Left lung (tissue), 10 donors: ENCODE results near the gene VCAN. TPM values are rescaled to one million over a fixed set of nuclear protein-coding genes. Genes with fewer than 3 reads are reported as not detected.

Source experiments
- ATAC-seq: fragments of 200-7000 bp; cut with Tn5 transposase; one replicate; pipeline ENCODE4 v1.9.1; 2020; ENCODE audit warnings: moderate library complexity
- DNase-seq, 4 donors: peaks; one replicate each; pipeline ENCODE4 v3.0.0-alpha.2; 2013 to 2020
- H3K27ac ChIP-seq, 2 donors: fragments of 200-600 bp; sonication (generic) in 1 of 2; one replicate each; pipeline versions ENCODE4 v1.5.0 to v1.8.0; 2020 to 2021
- H3K27me3 ChIP-seq, 2 donors: fragments of 200-600 bp; sonication (generic) in 1 of 2; one replicate each; pipeline versions ENCODE4 v1.5.0 to v1.8.0; 2020 to 2021
- H3K36me3 ChIP-seq, 2 donors: fragments of 200-600 bp; sonication (generic) in 1 of 2; one replicate each; pipeline versions ENCODE4 v1.5.0 to v1.8.0; 2020 to 2021
- H3K4me1 ChIP-seq, 2 donors: fragments of 200-600 bp; one replicate each; pipeline ENCODE4 v1.8.0; 2021
- H3K4me3 ChIP-seq, 2 donors: fragments of 200-600 bp; sonication (generic) in 1 of 2; one replicate each; pipeline versions ENCODE4 v1.5.0 to v1.8.0; 2020 to 2021; ENCODE audit warnings: mild to moderate bottlenecking in 1 of 2
- H3K9me3 ChIP-seq, 2 donors: fragments of 200-600 bp; sonication (generic) in 1 of 2; one replicate each; pipeline versions ENCODE4 v1.5.0 to v1.8.0; 2020 to 2021
- CTCF ChIP-seq, 2 donors: fragments of 200-600 bp; sonication (generic) in 1 of 2; IDR thresholded peaks; one replicate each; pipeline versions ENCODE4 v1.5.0 to v1.8.0; 2021; ENCODE audit warnings: antibody characterized with exemption in 2 of 2
- intact Hi-C, 2 donors: fragments of 100-400 bp; cut with DNase I; formaldehyde crosslinking; loops; one replicate each; pipeline versions ENCODE4 v1.11.2 to v1.14.2; 2022
- polyA plus RNA-seq, 6 donors: library from polyadenylated mRNA; unstranded; fragments of 120-200 nt; gene quantifications; one replicate each; pipeline ENCODE4 v1.2.1, GENCODE V29; 2013; ENCODE audit not compliant: insufficient read length in 6 of 6
- total RNA-seq, 2 donors: library from RNA; stranded (reverse); fragmentation: NEBNext Ultra II Directional; extraction: Animal tissue kit (Norgen Biotek cat#: 25700); gene quantifications; one replicate each; pipeline ENCODE4 v1.2.1, GENCODE V29; 2021
- donor health status: DM: no; HTN: yes; CAD: no.
- donor health status: DM: no; HTN: no; CAD: no.

The VCAN gene
- total and polyA plus RNA-seq, 8 donors, result 217 to 598 (median 513) TPM

GRCh38 chr5:83531661-83532060, 60.1 kb downstream of the VCAN start:
- DNase-seq, result no peak
- intact Hi-C loops, result no loop called here
- H3K9me3 ChIP-seq, result no peaks in the 10 kb centered on the region
- no peaks in the 10 kb centered on the region for H3K27me3 ChIP-seq
- H3K4me1 ChIP-seq, result no peaks in the 10 kb centered on the region
- no peak for ATAC-seq
- H3K27ac ChIP-seq, result no peak overlapping the region
- no peaks in the 10 kb centered on the region for H3K36me3 ChIP-seq
- no peak for TF ChIP-seq CTCF (IDR thresholded peaks at IDR 0.05)
- no peak overlapping the region for H3K4me3 ChIP-seq

GRCh38 chr5:83538786-83539462, 67.4 kb downstream of the VCAN start:
- ATAC-seq, result peak; percentile 30
- H3K36me3 ChIP-seq, result peaks cover 0 to 11% of the 10 kb centered on the region in 2 donors
- H3K27me3 ChIP-seq, result no peaks in the 10 kb centered on the region
- DNase-seq, result no peak
- no peak for TF ChIP-seq CTCF (IDR thresholded peaks at IDR 0.05)
- no peaks in the 10 kb centered on the region for H3K9me3 ChIP-seq
- intact Hi-C loops, result no loop called here
- H3K4me3 ChIP-seq, result no peak overlapping the region
- H3K4me1 ChIP-seq, result peaks cover 0 to 4% of the 10 kb centered on the region in 2 donors
- H3K27ac ChIP-seq, result peak overlapping the region in 1 of 2 donors; percentile 4

GRCh38 chr5:83539463-83539790, 67.9 kb downstream of the VCAN start:
- DNase-seq, result no peak
- Histone ChIP-seq H3K27ac (peak overlapping the region in 1 of 2 donors; percentile 4), H3K36me3 (peaks cover 0 to 11% of the 10 kb centered on the region in 2 donors), H3K9me3 (no peaks in the 10 kb centered on the region), H3K27me3 (no peaks in the 10 kb centered on the region), H3K4me3 (no peak overlapping the region), H3K4me1 (peaks cover 0 to 4% of the 10 kb centered on the region in 2 donors)
- no peak for ATAC-seq
- TF ChIP-seq CTCF (IDR thresholded peaks at IDR 0.05), result no peak
- intact Hi-C loops, result no loop called here

GRCh38 chr5:83540105-83540504, 68.6 kb downstream of the VCAN start:
- no peak for TF ChIP-seq CTCF (IDR thresholded peaks at IDR 0.05)
- intact Hi-C loops, result no loop called here
- peaks cover 0 to 12% of the 10 kb centered on the region in 2 donors for H3K36me3 ChIP-seq

GRCh38 chr5:83540783-83541182, 69.2 kb downstream of the VCAN start:
- Histone ChIP-seq H3K9me3 (no peaks in the 10 kb centered on the region), H3K27me3 (no peaks in the 10 kb centered on the region), H3K4me3 (no peak overlapping the region), H3K27ac (no peak overlapping the region), H3K4me1 (peaks cover 0 to 4% of the 10 kb centered on the region in 2 donors), H3K36me3 (peaks cover 0 to 17% of the 10 kb centered on the region in 2 donors)
- ATAC-seq (no peak), DNase-seq (no peak)
- no peak for TF ChIP-seq CTCF (IDR thresholded peaks at IDR 0.05)
- intact Hi-C loops, result no loop called here

More at GRCh38 chr5:83540105-83540504, 68.6 kb downstream of the VCAN start:
- Histone ChIP-seq H3K27me3 (no peaks in the 10 kb centered on the region), H3K4me3 (no peak overlapping the region), H3K4me1 (peaks cover 0 to 4% of the 10 kb centered on the region in 2 donors), H3K9me3 (no peaks in the 10 kb centered on the region), H3K27ac (no peak overlapping the region)
- no peak for DNase-seq
- ATAC-seq, result no peak
